Measurements from ENCODE around the gene SRSF1. TPM values are rescaled to one million over a fixed set of nuclear protein-coding genes. Genes with fewer than 3 reads are reported as not detected.

The SRSF1 gene
- polyA plus RNA-seq, 3 donors, result 51.2 to 72.1 (median 61.6) TPM

GRCh38 chr17:57982452-57983170, 24.4 kb downstream of the SRSF1 start:
- H3K79me2 ChIP-seq (ENCODE audit: insufficient read depth, low read length), result peaks cover 93% of the 10 kb centered on the region

GRCh38 chr17:57980522-57980921, 26.5 kb downstream of the SRSF1 start:
- no peak overlapping the region for H3K9ac ChIP-seq (ENCODE audit: insufficient read depth, low read length, poor library complexity, severe bottlenecking)
- no peak for TF ChIP-seq CTCF (IDR thresholded peaks at IDR 0.05)
- H4K20me1 ChIP-seq (ENCODE audit: insufficient read depth, low read length), result peaks cover 98% of the 10 kb centered on the region
- H3K27ac ChIP-seq (ENCODE audit: low read depth in 1 of 2, low read length in 2 of 2), result no peak overlapping the region
- no peak overlapping the region for H3K4me2 ChIP-seq (replicated peaks; ENCODE audit: extremely low read depth, low read length, poor library complexity, severe bottlenecking)
- H3K9me3 Mint-ChIP-seq, result no peaks in the 10 kb centered on the region
- no peak overlapping the region for H3K4me3 ChIP-seq (replicated peaks in 1 of 3; ENCODE audit: low read depth in 2 of 3, low read length in 3 of 3)
- no peaks in the 10 kb centered on the region for H3K27me3 ChIP-seq (ENCODE audit: control insufficient read depth in 2 of 2, insufficient read depth in 2 of 2, low read length in 2 of 2)
- peaks cover 78% of the 10 kb centered on the region for H3K79me2 ChIP-seq (ENCODE audit: insufficient read depth, low read length)
- peaks cover 71 to 90% of the 10 kb centered on the region in 2 donors for H3K36me3 Mint-ChIP-seq
- peaks cover 11 to 34% of the 10 kb centered on the region in 2 donors for H3K4me1 ChIP-seq (ENCODE audit: control insufficient read depth in 1 of 2, insufficient read depth in 2 of 2, low read length in 2 of 2)
- H3K36me3 ChIP-seq (replicated peaks in 1 of 2; ENCODE audit: control insufficient read depth in 1 of 2, insufficient read depth in 2 of 2, low read length in 2 of 2), result peaks cover 77 to 96% of the 10 kb centered on the region in 2 donors
- no CpG with 5 or more reads among the region's 4 CpGs for WGBS (ENCODE audit: insufficient coverage)
- H3K4me1 Mint-ChIP-seq, result peaks cover 41% of the 10 kb centered on the region
- no peak overlapping the region for H2AFZ ChIP-seq (ENCODE audit: insufficient read depth, low read depth, low read length, poor library complexity, severe bottlenecking)
- no peak overlapping the region for H3K4me3 Mint-ChIP-seq
- no peaks in the 10 kb centered on the region for H3K9me3 ChIP-seq (replicated peaks in 1 of 2; ENCODE audit: control insufficient read depth in 1 of 2, insufficient read depth in 1 of 2, low read length in 2 of 2)
- no peak overlapping the region for H3K27ac Mint-ChIP-seq
- H3K27me3 Mint-ChIP-seq (ENCODE audit: low read depth in 3 of 3), result no peaks in the 10 kb centered on the region
- DNase-seq, result no peak
- intact Hi-C loops (cut with micrococcal nuclease), result no loop called here

More at GRCh38 chr17:57982452-57983170, 24.4 kb downstream of the SRSF1 start:
- no peak overlapping the region for H2AFZ ChIP-seq (ENCODE audit: insufficient read depth, low read depth, low read length, poor library complexity, severe bottlenecking)
- H3K27ac Mint-ChIP-seq, result peak overlapping the region in 1 of 7 donors; percentile 10
- no peak overlapping the region for H3K4me2 ChIP-seq (replicated peaks; ENCODE audit: extremely low read depth, low read length, poor library complexity, severe bottlenecking)
- no peaks in the 10 kb centered on the region for H3K27me3 ChIP-seq (ENCODE audit: control insufficient read depth in 2 of 2, insufficient read depth in 2 of 2, low read length in 2 of 2)
- H3K4me3 Mint-ChIP-seq, result peak overlapping the region in 1 of 2 donors; percentile 26
- H3K27ac ChIP-seq (ENCODE audit: low read depth in 1 of 2, low read length in 2 of 2), result no peak overlapping the region
- no peak for TF ChIP-seq CTCF (IDR thresholded peaks at IDR 0.05)
- H3K4me3 ChIP-seq (replicated peaks in 1 of 3; ENCODE audit: low read depth in 2 of 3, low read length in 3 of 3), result no peak overlapping the region
- H4K20me1 ChIP-seq (ENCODE audit: insufficient read depth, low read length), result peaks cover 94% of the 10 kb centered on the region
- DNase-seq, result no peak
- peaks cover 52 to 69% of the 10 kb centered on the region in 2 donors for H3K36me3 Mint-ChIP-seq
- H3K36me3 ChIP-seq (replicated peaks in 1 of 2; ENCODE audit: control insufficient read depth in 1 of 2, insufficient read depth in 2 of 2, low read length in 2 of 2), result peaks cover 56 to 75% of the 10 kb centered on the region in 2 donors
- intact Hi-C loops (cut with micrococcal nuclease), result no loop called here
- H3K9me3 ChIP-seq (replicated peaks in 1 of 2; ENCODE audit: control insufficient read depth in 1 of 2, insufficient read depth in 1 of 2, low read length in 2 of 2), result no peaks in the 10 kb centered on the region
- H3K9ac ChIP-seq (ENCODE audit: insufficient read depth, low read length, poor library complexity, severe bottlenecking), result no peak overlapping the region
- WGBS (ENCODE audit: insufficient coverage), result 96% methylated on average over 10 of the region's 14 CpGs
- H3K27me3 Mint-ChIP-seq (ENCODE audit: low read depth in 3 of 3), result no peaks in the 10 kb centered on the region
- H3K4me1 Mint-ChIP-seq, result peaks cover 54% of the 10 kb centered on the region
- H3K9me3 Mint-ChIP-seq, result no peaks in the 10 kb centered on the region
- H3K4me1 ChIP-seq (ENCODE audit: control insufficient read depth in 1 of 2, insufficient read depth in 2 of 2, low read length in 2 of 2), result peaks cover 25 to 52% of the 10 kb centered on the region in 2 donors
